K562 (cell line): ENCODE data around the gene ANKRD2. TPM values are rescaled to one million over a fixed set of nuclear protein-coding genes. Genes with fewer than 3 reads are reported as not detected.

Experiments used
- ATAC-seq: fragments of 200-7000 bp; cut with Tn5 transposase; 3 replicates; pipeline ENCODE4 v1.9.1; 2020; ENCODE audit warnings: moderate library complexity
- BruUV-seq: library from RNA; stranded (reverse); fragments of 400-500 nt; replicated peaks from 2 replicates; lab custom pipeline; 2021; lab: Mats Ljungman, UMichigan
- CTCF ChIA-PET: fragments of 300-600 bp; formaldehyde crosslinking; extraction: SDS; loops from one replicate; lab custom pipeline; 2021; ENCODE audit warnings: low intra/inter-chr PET ratio; lab: Yijun Ruan, JAX
- POLR2A ChIA-PET: fragments of 300-600, 350-650 bp; sonication (Branson Sonifier 250); formaldehyde crosslinking; extraction: SDS; loops from one replicate; lab custom pipeline; 2021; ENCODE audit warnings: antibody characterized with exemption, inconsistent platforms; lab: Yijun Ruan, JAX
- DNase-seq, 4 experiments: peaks; one replicate each; pipeline versions ENCODE4 v3.0.0 to v3.0.0-alpha.2; 2011 to 2018; ENCODE audit warnings: low spot score in 3 of 4, mixed read lengths in 3 of 4; ENCODE audit errors: extremely low read depth in 1 of 4
- FAIRE-seq: peaks from 2 replicates; lab custom pipeline; 2011; peaks lifted over from hg19 to GRCh38; lab: Jason Lieb, UNC
- H2AFZ ChIP-seq: 2 replicates; pipeline ENCODE4 v1.6.0; 2011; ENCODE audit warnings: low read depth, low read length, control low read depth, inconsistent platforms
- H3K27ac ChIP-seq: fragments of 200-600 bp; 3 replicates; pipeline ENCODE4 v1.8.0; 2011; ENCODE audit warnings: low read depth, mild to moderate bottlenecking, control low read depth, inconsistent platforms, low read length, moderate library complexity, mixed read lengths; ENCODE audit errors: extremely low read depth
- H3K27me3 ChIP-seq, 2 experiments: fragments of 300-600 bp in 1 of 2; 2 replicates in 1 of 2; 3 replicates in 1 of 2; pipeline versions ENCODE4 v1.6.0 to v1.8.0; 2011; ENCODE audit warnings: inconsistent platforms in 2 of 2, low read length in 2 of 2, mild to moderate bottlenecking in 1 of 2, mixed read lengths in 1 of 2, moderate library complexity in 1 of 2; ENCODE audit not compliant: control insufficient read depth in 2 of 2, insufficient read depth in 2 of 2
- H3K36me3 ChIP-seq: fragments of 300-600 bp; 3 replicates; pipeline ENCODE4 v1.8.0; 2011; ENCODE audit warnings: mild to moderate bottlenecking, low read length, inconsistent platforms; ENCODE audit not compliant: control insufficient read depth, insufficient read depth
- H3K4me1 ChIP-seq, 2 experiments: fragments of 200-600 bp in 1 of 2; replicated peaks in 1 of 2; 2 replicates in 1 of 2; 3 replicates in 1 of 2; pipeline versions ENCODE4 v1.5.1 to v1.8.0; 2011; ENCODE audit warnings: inconsistent platforms in 2 of 2, low read length in 2 of 2, mild to moderate bottlenecking in 1 of 2, mixed read lengths in 1 of 2, moderate library complexity in 1 of 2; ENCODE audit not compliant: control insufficient read depth in 2 of 2, insufficient read depth in 2 of 2
- H3K4me2 ChIP-seq: 2 replicates; pipeline ENCODE4 v1.6.1; 2011; ENCODE audit warnings: low read length, control low read depth, inconsistent platforms, mixed read lengths; ENCODE audit not compliant: insufficient read depth
- H3K4me3 ChIP-seq: fragments of 200-600 bp; sonication (generic), shearing (Covaris generic); 2 replicates; pipeline ENCODE4 v1.5.1; 2016; ENCODE audit warnings: control low read depth, inconsistent platforms
- H3K79me2 ChIP-seq: fragments of 200-600 bp; 3 replicates; pipeline ENCODE4 v1.8.0; 2011; ENCODE audit warnings: low read length, inconsistent platforms; ENCODE audit not compliant: control insufficient read depth, insufficient read depth
- H3K9ac ChIP-seq, 2 experiments: 2 replicates each; pipeline versions ENCODE4 v1.6.0 to v1.6.1; 2011; ENCODE audit warnings: low read depth in 2 of 2, low read length in 2 of 2, control low read depth in 1 of 2, inconsistent platforms in 1 of 2, mild to moderate bottlenecking in 1 of 2, mixed read lengths in 1 of 2; ENCODE audit not compliant: insufficient read depth in 1 of 2
- H3K9me1 ChIP-seq: one replicate; pipeline ENCODE4 v1.6.0; 2011; ENCODE audit warnings: inconsistent platforms, mild to moderate bottlenecking, low read length, moderate library complexity; ENCODE audit not compliant: control insufficient read depth, insufficient read depth
- H3K9me3 ChIP-seq: replicated peaks from 2 replicates; pipeline ENCODE4 v1.5.1; 2011; ENCODE audit warnings: low read depth, low read length, inconsistent platforms; ENCODE audit not compliant: control insufficient read depth, insufficient read depth
- H4K20me1 ChIP-seq: replicated peaks from 2 replicates; pipeline ENCODE4 v1.6.1; 2011; ENCODE audit warnings: low read length, inconsistent platforms, mixed read lengths; ENCODE audit not compliant: control insufficient read depth, insufficient read depth
- ATF3 ChIP-seq, 2 experiments: fragments of 450-650 bp in 1 of 2; sonication (generic) in 1 of 2; formaldehyde crosslinking in 1 of 2; IDR thresholded peaks in 1 of 2; conservative IDR thresholded peaks in 1 of 2; 2 replicates each; pipeline versions ENCODE4 v1.6.1 to v1.8.1; 2016 to 2023; ENCODE audit warnings: mild to moderate bottlenecking in 2 of 2, moderate library complexity in 2 of 2, inconsistent platforms in 1 of 2, missing genetic modification reagents in 1 of 2
- CEBPB ChIP-seq: fragments of 450-650 bp; IDR thresholded peaks from 2 replicates; pipeline ENCODE4 v1.6.1; 2016; ENCODE audit warnings: missing genetic modification characterization, missing compliant biosample characterization
- CEBPG ChIP-seq, 3 experiments: fragments of 200-800 bp in 1 of 3; sonication (Bioruptor generic) in 1 of 3; sonication (generic) in 1 of 3; formaldehyde crosslinking in 1 of 3; IDR thresholded peaks in 2 of 3; conservative IDR thresholded peaks in 1 of 3; 2 replicates each; pipeline versions ENCODE4 v1.6.1 to v1.8.0; 2016 to 2022; ENCODE audit warnings: missing compliant biosample characterization in 2 of 3, missing genetic modification characterization in 2 of 3, mild to moderate bottlenecking in 1 of 3, missing genetic modification reagents in 1 of 3
- HDGF ChIP-seq: fragments of 450-650 bp; IDR thresholded peaks from 2 replicates; pipeline ENCODE4 v1.6.1; 2016
- HES1 ChIP-seq: fragments of 450-650 bp; IDR thresholded peaks from 2 replicates; pipeline ENCODE4 v1.6.1; 2016; ENCODE audit warnings: low read depth, mild to moderate bottlenecking, moderate library complexity
- HMGXB4 ChIP-seq: sonication (generic); formaldehyde crosslinking; IDR thresholded peaks from 2 replicates; pipeline ENCODE4 v1.8.1; 2023; ENCODE audit warnings: mild to moderate bottlenecking, missing genetic modification reagents
- NBN ChIP-seq: fragments of 450-650 bp; IDR thresholded peaks from 2 replicates; pipeline ENCODE4 v1.6.1; 2016; ENCODE audit warnings: low read depth, mild to moderate bottlenecking
- NFE2 ChIP-seq: IDR thresholded peaks from 2 replicates; pipeline ENCODE4 v1.6.1; 2014; ENCODE audit warnings: antibody characterized with exemption, low read depth
- TCF3 ChIP-seq: sonication (generic); formaldehyde crosslinking; IDR thresholded peaks from 2 replicates; pipeline ENCODE4 v1.4.0; 2020; ENCODE audit warnings: mild to moderate bottlenecking, missing genetic modification reagents
- TEAD2 ChIP-seq: fragments of 450-650 bp; IDR thresholded peaks from 2 replicates; pipeline ENCODE4 v1.6.1; 2016; ENCODE audit warnings: missing genetic modification characterization, control low read depth, missing compliant biosample characterization
- XRCC3 ChIP-seq: fragments of 450-650 bp; IDR thresholded peaks from 2 replicates; pipeline ENCODE4 v1.6.1; 2017; ENCODE audit warnings: mild to moderate bottlenecking, moderate library complexity
- ZFP36 ChIP-seq: fragments of 150-350 bp; IDR thresholded peaks from 2 replicates; pipeline ENCODE4 v1.6.1; 2018; ENCODE audit warnings: low read length, low read depth; ENCODE audit not compliant: partially characterized antibody
- ZNF197 ChIP-seq: fragments of 200-800 bp; sonication (Bioruptor generic); IDR thresholded peaks from 2 replicates; pipeline ENCODE4 v1.6.1; 2016; ENCODE audit warnings: low read depth, missing genetic modification characterization, missing compliant biosample characterization
- ZNF217 ChIP-seq: sonication (generic); formaldehyde crosslinking; IDR thresholded peaks from 2 replicates; pipeline ENCODE4 v1.8.0; 2022; ENCODE audit warnings: mild to moderate bottlenecking, missing genetic modification reagents
- ZNF77 ChIP-seq: fragments of 250-450 bp; sonication (Bioruptor Pico); IDR thresholded peaks from 2 replicates; pipeline ENCODE4 v1.5.0; 2020
- WGBS: fragments of 100-300 bp; shearing (Covaris generic); methylation state at CpG from one replicate; pipeline ENCODE4 v1.1.6; 2016; ENCODE audit warnings: low coverage, mixed read lengths; ENCODE audit not compliant: insufficient coverage; ENCODE audit errors: missing lambda C conversion rate; 5-methylcytosine and 5-hydroxymethylcytosine counted together
- in situ Hi-C: fragments of 300-500 bp; cut with MboI; formaldehyde crosslinking; loops from 4 replicates; pipeline ENCODE4 v1.15.0; 2018; ENCODE audit warnings: inconsistent platforms, mixed read lengths
- intact Hi-C: fragments of 100-400 bp; cut with micrococcal nuclease; formaldehyde crosslinking; loops from 2 replicates; pipeline ENCODE4 v1.14.2; 2022
- polyA plus RNA-seq, 8 experiments: library from polyadenylated mRNA; depleted of rRNA in 4 of 8; stranded (reverse) in 5 of 8; unstranded in 3 of 8; fragments of >200 nt; fragmentation: Nextera tagmentation in 2 of 8; fragmentation: Illumina TruSeq in 1 of 8; extraction: Ambion mirVana in 2 of 8; extraction: Trizol in 1 of 8; gene quantifications; 2 replicates each; pipeline versions ENCODE4 v1.2.1 to v1.2.3, GENCODE V29; 2011 to 2014; ENCODE audit warnings: inconsistent platforms in 1 of 8, missing spikeins in 1 of 8
- total RNA-seq, 7 experiments: library from RNA; depleted of rRNA in 6 of 7; stranded (reverse); fragments of >200 nt in 6 of 7; fragmentation: Illumina TruSeq in 2 of 7; extraction: Trizol in 2 of 7; gene quantifications; 2 replicates each; pipeline versions ENCODE4 v1.2.1 to v1.2.3, GENCODE V29; 2011 to 2021; ENCODE audit warnings: low replicate concordance in 1 of 7

ANKRD2 gene
- total and polyA plus RNA-seq, 9 of the 15 experiments (the other 6 are each of a cell fraction or from before 2014, with no cell fraction given), result not detected

- Histone ChIP-seq H3K9me1 (no peaks in the 10 kb centered on the region), H3K4me1 (peaks cover 12 to 21% of the 10 kb centered on the region in 2 experiments; a peak in 4 of 5 replicates), H3K4me2 (no peak overlapping the region), H3K4me3 (no peak overlapping the region), H3K79me2 (peaks cover 27% of the 10 kb centered on the region), H3K27ac (no peak overlapping the region; the same call in 2 of the 3 replicates), H3K9ac (no peak overlapping the region), H3K9me3 (no peaks in the 10 kb centered on the region), H4K20me1 (no peaks in the 10 kb centered on the region), H3K36me3 (peaks cover 5% of the 10 kb centered on the region; the same call in 1 of the 3 replicates), H2AFZ (no peak overlapping the region), H3K27me3 (no peaks in the 10 kb centered on the region)
- CTCF ChIA-PET, result no interaction called here
- BruUV-seq, result no TSS peak
- in situ Hi-C loops, result no loop called here
- FAIRE-seq (no peak), DNase-seq (no peak), ATAC-seq (no peak)
- POLR2A ChIA-PET, result no interaction called here
- TF ChIP-seq ATF3 (IDR thresholded peaks at IDR 0.05) (peak; percentile 72), ATF3 (CRISPR knock-in tag; conservative IDR thresholded peaks at IDR 0.05) (no peak), CEBPB (tag) (0 out of 2 replicates have a peak, but pooled peaks have one; percentile 6), HES1 (no peak), XRCC3 (no peak), ZNF197 (CRISPR knock-in tag) (no peak), HMGXB4 (CRISPR knock-in tag) (no peak), NBN (no peak), ZNF77 (CRISPR knock-in tag) (no peak), HDGF (no peak), ZFP36 (no peak), TEAD2 (tag) (no peak), CEBPG (CRISPR knock-in tag; IDR thresholded peaks at IDR 0.05) (peak; percentile 53; the same call in 1 of the 2 replicates), CEBPG (tag; conservative IDR thresholded peaks at IDR 0.05 in 1 of 2, IDR thresholded peaks at IDR 0.05 in 1 of 2) (peak in 1 of 2 experiments; percentile 45; a peak in 1 of 4 replicates), NFE2 (no peak), TCF3 (CRISPR knock-in tag) (no peak), ZNF217 (no peak)
- intact Hi-C loops, result no loop called here
- WGBS, result 86% methylated on average over 5 of the region's 5 CpGs
Measured at GRCh38 chr10:97629289-97629688, 56.7 kb downstream of the ANKRD2 start.
